Measurements from ENCODE around the gene TLR6.

- TF ChIP-seq ZNF24 (tag by site-specific recombination; IDR thresholded peaks at IDR 0.05) (no peak), YY1 (tag by site-specific recombination; IDR thresholded peaks at IDR 0.05) (no peak), CTCF (tag by site-specific recombination; IDR thresholded peaks at IDR 0.05) (no peak), ZNF274 (IDR thresholded peaks at IDR 0.05; ENCODE audit: low read length) (no peak), ZNF274 (tag by site-specific recombination; IDR thresholded peaks at IDR 0.05; ENCODE audit: borderline replicate concordance) (no peak), ZNF19 (tag by site-specific recombination; IDR thresholded peaks at IDR 0.05; ENCODE audit: low read depth) (no peak), ZNF138 (tag by site-specific recombination; IDR thresholded peaks at IDR 0.05; ENCODE audit: borderline replicate concordance) (no peak), REST (tag by site-specific recombination; IDR thresholded peaks at IDR 0.05) (no peak), ZNF184 (tag by site-specific recombination; IDR thresholded peaks at IDR 0.05) (no peak), ZNF791 (tag by site-specific recombination; IDR thresholded peaks at IDR 0.05) (no peak)
- TF ChIP-seq, protein P1, sequence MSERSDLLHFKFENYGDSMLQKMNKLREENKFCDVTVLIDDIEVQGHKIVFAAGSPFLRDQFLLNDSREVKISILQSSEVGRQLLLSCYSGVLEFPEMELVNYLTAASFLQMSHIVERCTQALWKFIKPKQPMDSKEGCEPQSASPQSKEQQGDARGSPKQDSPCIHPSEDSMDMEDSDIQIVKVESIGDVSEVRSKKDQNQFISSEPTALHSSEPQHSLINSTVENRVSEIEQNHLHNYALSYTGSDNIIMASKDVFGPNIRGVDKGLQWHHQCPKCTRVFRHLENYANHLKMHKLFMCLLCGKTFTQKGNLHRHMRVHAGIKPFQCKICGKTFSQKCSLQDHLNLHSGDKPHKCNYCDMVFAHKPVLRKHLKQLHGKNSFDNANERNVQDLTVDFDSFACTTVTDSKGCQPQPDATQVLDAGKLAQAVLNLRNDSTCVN (tag by site-specific recombination; optimal IDR thresholded peaks at IDR 0.05), result no peak
Measured at GRCh38 chr4:38823766-38824165, 32.9 kb downstream of the TLR6 start.
